NCI-H1930 (cell line): ENCODE results near the gene PPOX.
A peak's percentile ranks its signal among the peaks of the same experiment; 100 is the strongest.

ENCODE experiments used
- DNase-seq, 2 experiments: peaks; one replicate each; lab custom pipeline; 2025; lab: John Stamatoyannopoulos, UW

PPOX gene

GRCh38 chr1:161153682-161154337 is 12.4 kb upstream of the PPOX start, which contains the start of gene UFC1:
Gene UFC1 (plus strand): TSS chr1:161153978. CDS start chr1:161153998, 20 bp downstream.
- DNase-seq: peak; percentile 80 to 86

- DNase-seq: no peak
These were observed 8.4 kb upstream of the PPOX start for GRCh38 chr1:161157867-161158266.

DNA sequence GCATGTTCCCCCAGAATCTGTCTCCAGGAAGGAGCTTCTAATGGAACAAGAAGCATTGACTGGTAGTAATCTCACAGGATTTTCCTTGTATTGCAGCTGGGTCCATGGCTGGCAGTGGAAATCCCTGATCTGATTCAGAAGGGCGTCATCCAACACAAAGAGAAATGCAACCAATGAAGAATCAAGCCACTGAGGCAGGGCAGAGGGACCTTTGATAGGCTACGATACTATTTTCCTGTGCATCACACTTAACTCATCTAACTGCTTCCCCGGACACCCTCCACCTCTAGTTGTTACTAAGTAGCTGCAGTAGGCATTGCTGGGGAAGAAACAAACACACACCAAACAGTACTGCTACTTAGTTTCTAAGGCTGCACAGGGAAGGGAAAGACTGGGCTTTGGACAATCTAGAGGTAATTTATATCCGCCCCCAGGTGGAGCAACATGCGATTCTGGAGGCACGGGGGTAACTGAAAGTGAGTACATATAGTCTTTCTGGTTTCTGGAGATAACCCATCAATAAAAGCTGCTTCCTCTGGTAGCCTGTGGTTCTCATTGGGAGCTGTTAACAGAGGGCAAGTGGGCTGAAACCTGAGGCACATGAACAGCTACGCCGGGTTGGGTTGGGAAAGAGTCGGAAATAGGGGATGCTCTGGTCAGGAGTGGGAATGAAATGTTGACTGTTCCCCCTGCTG is 7.8 kb upstream of the PPOX start:
- DNase-seq: no peak

DNA sequence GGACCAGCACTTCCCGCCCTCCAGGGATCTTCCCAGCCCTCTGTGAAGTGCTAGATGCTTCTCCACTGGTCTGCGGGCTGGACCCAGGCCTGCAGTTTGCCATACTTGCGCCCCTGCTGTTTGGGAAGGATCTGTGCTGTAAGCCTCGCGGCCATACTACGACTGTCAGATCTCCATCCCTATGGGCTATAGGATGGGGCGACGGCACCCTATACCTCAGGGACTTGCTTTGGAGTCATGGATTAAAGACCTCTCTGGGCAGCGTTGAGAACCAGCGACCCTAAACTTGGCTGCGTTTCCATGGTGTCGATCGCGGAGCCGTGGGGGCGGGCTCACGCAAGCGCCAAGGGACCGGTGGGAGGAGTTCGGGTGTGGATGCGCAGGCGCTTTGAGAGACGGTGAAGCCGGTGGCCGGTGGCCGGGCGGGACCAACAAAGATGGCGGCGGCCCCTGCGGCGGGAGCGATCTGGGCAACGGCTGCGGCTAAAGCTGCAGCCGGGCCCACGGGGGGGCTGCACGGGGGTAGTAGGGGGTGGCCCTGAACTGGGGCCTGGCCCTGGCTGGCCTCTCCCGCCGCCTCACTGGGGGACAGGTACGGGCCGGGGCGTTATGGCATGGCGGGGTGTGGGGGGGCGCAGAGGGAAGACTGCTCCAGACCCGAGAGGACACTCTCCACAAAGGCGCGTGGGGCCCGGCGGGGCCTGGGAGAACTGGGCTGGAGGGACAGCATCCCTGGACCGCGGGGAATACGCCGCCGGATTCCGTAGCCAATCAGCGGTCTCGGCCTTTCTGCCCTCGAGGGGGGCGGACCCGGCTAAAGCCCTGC is 6.9 kb upstream of the PPOX start, which contains the start of gene USP21:
Gene USP21, plus strand, starts transcription at position 414 of the 826 bp plus-strand sequence. CDS start 1,141 bp downstream, outside the sequence.
- peak; percentile 84 to 89 for DNase-seq

DNA sequence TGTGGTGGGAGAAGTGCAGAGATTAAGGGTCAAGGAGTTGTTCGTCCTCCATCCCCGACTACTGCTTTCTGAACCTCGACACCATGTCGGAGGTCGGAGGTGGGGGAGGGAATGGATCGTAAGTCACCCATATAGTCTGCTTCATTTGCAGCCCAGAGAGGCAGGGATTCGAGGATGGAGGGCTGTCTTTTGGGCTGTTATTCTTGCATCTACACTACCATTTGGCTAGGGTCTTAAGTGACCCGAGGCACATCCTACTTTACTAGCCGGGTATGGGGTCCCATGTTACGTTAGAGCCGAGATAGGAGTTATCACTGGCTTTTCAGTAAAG is 6.3 kb upstream of the PPOX start:
- no peak for DNase-seq

GRCh38 chr1:161160671-161161145 is 5.5 kb upstream of the PPOX start:
- DNase-seq: no peak

- DNase-seq: no peak
These were observed 4.6 kb upstream of the PPOX start for GRCh38 chr1:161161652-161162051.

DNA sequence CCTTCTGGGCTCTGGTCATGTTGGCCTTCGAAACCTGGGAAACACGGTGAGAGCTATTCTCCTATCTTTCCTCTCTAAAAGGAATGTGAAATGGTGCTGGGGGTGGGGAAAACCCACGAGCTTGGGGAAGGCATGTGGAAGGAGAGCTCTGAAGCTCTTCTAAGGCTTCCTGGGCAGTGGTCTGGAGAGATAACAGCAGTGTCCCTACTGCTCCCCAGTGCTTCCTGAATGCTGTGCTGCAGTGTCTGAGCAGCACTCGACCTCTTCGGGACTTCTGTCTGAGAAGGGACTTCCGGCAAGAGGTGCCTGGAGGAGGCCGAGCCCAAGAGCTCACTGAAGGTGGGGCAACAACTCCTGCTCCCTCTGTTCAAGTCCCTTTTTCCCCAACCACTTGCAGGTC is 4.2 kb upstream of the PPOX start:
- DNase-seq: no peak

- DNase-seq: no peak
These were observed 3.4 kb upstream of the PPOX start for GRCh38 chr1:161162806-161163205.

DNA sequence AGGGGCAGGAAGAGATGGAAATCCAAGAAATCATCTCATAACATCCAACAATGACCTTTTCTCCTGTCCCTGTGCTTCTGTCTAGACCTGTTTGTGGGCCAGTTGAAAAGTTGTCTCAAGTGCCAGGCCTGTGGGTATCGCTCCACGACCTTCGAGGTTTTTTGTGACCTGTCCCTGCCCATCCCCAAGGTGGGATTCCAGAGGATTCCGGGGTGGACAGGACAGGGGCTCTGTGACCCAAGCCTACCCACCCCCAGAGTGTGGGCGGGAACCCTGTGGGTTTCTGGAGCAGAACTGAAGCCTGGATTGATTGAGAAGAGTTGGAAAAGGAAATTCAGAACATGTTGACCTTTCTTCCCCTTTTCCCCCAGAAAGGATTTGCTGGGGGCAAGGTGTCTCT is 2.4 kb upstream of the PPOX start:
- no peak for DNase-seq

DNA sequence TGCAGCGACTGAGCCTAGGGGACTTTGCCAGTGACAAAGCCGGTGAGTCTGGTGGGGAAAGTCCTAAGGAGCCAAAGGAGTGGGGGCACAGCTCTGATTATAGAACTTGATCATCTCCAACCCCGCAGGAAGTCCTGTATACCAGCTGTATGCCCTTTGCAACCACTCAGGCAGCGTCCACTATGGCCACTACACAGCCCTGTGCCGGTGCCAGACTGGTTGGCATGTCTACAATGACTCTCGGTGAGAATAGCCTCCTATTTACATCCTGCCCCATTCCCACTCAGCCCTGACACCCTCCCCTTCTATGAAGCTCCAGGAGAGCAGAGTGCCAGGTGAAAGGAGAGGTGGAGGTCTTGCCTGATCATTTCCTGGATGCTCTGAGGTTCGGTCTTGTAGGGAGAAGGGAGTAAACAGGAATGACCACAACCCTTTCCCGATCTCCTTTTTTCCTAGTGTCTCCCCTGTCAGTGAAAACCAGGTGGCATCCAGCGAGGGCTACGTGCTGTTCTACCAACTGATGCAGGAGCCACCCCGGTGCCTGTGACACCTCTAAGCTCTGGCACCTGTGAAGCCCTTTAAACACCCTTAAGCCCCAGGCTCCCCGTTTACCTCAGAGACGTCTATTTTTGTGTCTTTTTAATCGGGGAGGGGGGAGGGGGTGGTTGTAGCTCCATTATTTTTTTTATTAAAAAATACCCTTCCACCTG is 1.2 kb upstream of the PPOX start:
- DNase-seq: no peak

DNA sequence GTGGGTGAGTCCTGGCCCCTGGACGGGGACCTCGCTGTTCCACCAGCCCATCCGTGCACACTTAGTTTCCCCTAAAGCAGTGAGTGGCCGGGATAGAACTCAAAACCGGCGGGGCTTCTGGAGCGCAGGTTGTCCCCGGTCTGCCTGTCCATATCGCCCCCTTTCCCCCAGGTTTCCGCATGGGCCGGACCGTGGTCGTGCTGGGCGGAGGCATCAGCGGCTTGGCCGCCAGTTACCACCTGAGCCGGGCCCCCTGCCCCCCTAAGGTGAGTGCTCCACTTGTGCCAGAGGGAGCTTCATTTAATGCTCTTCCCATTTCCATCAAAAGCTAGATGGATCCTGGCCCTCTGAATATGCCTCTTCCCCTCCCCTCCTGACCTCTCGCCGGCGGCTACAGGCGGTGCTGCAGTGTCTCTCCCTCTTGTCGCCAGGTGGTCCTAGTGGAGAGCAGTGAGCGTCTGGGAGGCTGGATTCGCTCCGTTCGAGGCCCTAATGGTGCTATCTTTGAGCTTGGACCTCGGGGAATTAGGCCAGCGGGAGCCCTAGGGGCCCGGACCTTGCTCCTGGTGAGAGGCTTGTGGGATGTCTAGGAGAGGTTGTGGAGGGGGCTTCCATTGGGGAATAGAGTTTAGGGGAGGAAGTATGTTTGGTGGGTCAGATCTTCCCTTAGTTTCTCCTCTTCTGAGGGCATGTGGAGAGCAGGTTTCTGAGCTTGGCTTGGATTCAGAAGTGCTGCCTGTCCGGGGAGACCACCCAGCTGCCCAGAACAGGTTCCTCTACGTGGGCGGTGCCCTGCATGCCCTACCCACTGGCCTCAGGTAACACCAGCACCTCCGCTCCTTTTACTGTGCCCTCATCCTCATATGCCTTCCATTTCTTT is 683 bp downstream of the PPOX start:
- no peak for DNase-seq

DNA sequence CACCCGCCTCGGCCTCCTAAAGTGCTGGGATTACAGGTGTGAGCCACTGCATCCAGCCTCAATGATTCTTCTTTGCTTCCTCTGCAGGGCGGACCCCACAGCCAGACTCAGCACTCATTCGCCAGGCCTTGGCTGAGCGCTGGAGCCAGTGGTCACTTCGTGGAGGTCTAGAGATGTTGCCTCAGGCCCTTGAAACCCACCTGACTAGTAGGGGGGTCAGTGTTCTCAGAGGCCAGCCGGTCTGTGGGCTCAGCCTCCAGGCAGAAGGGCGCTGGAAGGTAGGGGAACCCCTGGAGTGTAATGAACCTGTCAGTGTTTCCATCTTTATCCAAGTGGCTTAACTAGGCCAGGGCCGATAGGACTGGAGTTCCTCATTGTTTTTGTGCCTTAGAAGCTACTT is 2.7 kb downstream of the PPOX start:
- DNase-seq: no peak

GRCh38 chr1:161171191-161171590 is 5.0 kb downstream of the PPOX start:
- DNase-seq: no peak

DNA sequence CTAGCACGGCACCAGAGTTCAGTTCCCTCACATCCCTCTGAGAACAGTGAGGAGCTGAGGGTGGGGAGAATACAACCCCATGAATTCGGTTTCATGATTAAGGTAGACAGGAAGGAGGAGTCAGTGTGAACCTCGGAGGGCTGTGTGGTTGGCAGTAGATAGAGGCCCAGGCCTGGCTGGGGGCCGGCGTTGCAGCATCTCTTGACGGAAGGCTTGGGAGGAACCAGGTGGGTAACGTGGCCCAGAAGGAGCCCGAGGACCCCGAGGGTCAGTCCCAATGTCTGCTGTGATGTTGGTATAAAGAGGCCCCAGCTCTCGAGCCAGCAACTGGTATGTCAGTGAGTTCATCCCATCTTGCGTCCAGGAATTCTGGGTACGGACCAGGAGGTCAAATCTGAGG is 5.5 kb downstream of the PPOX start:
- no peak for DNase-seq

GRCh38 chr1:161172349-161172748 is 6.1 kb downstream of the PPOX start:
- DNase-seq: no peak

DNA sequence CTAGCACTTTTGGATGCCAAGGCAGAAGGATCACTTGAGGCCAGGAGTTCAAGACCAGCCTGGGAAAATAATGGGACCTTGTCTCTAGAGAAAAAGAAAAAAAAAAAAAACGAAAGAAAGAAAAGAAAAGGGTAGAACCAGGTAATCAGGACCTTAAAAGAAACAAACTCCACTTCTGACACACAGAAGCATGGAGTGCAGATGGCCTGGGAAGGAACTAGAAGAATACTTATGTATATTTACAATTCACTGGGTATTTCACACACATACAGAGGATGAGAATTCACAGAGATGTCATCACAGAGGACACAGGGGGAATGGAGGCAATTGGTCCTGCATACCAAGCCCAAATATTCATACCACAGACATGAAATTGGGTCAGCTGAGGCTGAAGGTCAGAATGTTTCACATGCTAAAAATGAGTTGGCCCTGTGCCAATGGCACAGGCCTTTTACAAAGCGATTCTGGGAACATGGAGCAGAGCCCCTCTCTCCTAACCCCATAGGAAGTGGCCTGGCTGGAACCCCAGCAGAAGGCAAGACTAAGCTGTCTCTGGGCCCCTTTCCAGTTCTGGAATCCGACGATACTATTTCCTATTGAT is 6.7 kb downstream of the PPOX start:
- no peak for DNase-seq

DNA sequence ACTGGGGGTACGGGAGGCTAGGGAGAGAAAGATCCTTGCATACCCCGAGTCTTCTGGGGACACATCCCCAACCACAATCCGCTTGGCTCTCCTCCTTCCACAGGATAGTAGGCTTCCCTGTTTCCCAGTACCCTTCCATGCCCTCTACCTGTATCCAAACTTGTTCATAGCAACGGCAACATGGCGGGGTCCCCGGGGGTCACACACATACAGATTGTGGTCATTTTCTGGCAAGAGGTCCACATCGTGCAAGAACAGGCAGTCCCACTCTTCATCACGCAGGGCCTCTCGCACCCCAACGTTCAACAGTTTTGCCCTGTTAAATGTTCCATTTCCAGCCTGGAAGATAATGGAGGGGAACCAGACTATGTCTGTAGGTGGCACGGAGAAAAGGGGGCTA is 7.5 kb downstream of the PPOX start:
- DNase-seq: no peak

DNA sequence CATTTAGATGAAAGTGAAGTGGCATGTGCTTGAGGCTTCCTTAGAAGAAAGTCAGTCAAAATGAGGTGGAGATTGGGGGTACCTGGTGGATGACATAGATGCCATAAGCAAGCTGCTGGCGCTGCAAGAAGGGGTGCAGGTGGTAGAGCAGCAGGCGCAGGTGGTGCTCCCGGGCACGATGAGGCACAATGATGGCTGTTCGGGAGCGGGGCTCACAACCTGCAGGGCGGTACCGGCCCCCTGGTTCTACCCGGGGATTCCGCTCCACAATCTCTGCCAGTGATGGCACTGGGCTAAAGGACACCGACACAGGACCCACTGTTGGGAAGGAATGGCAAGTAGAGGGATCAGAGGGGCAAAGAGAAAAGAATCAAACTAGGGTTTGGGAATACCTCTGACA is 8.7 kb downstream of the PPOX start:
- DNase-seq: no peak

DNA sequence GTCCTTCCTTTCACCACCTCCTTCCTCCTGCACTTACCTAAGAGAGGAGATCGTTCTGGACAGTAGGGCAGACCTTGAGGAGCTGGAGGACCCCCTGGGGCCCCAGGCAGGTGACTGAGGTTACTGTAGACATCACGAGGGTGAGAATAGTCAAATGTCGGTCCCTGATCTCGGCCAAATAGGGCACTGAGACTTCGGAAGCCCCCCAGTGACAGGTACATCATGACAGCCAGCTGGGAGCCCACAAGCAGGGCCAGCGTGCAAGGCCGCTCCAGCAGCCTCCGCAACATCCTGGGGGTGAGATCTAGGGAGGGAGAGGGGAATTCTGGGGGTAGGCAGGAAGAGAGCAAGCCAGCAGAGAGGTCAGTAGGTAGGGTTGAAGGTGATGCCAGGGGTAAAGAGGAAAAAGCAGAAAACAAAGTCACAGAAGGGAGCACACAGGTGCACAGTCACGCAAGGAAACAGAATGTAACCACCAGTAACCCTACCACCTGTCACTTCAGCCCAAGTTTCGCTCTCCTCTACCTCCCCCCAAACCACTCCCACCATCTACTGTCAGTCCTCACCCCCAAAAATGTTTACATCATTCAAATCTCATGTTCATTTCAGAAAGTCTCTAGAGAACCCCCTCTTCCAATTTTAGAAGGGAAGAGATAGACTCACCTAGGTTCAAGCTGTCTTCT is 9.7 kb downstream of the PPOX start:
- DNase-seq: no peak
